ENCODE measurements around the gene HNRNPA1. TPM values are rescaled to one million over a fixed set of nuclear protein-coding genes. Genes with fewer than 3 reads are reported as not detected.

HNRNPA1 gene
- total and polyA plus RNA-seq, 2 donors (not counting 3 experiments of a cell fraction or from before 2014, with no cell fraction given), result 566 to 1,470 TPM

- ChIA-PET CTCF (interaction anchor here (0.9 to 2.7 kb wide), 5 partner anchors 12 to 85 kb away, joined by 4 to 15 read pairs (median 7); partner anchors contain the start of gene COPZ1), POLR2A (no interaction called here)
- Histone ChIP-seq H3K27ac (ENCODE audit: insufficient read depth, low read depth, low read length) (no peak overlapping the region), H3K36me3 (ENCODE audit: control insufficient read depth in 2 of 2, extremely low read depth in 1 of 2, insufficient read depth in 2 of 2, low read length in 2 of 2) (no peaks in the 10 kb centered on the region), H3K4me2 (ENCODE audit: insufficient read depth, low read length) (no peak overlapping the region), H3K9me1 (replicated peaks; ENCODE audit: control insufficient read depth, extremely low read depth, insufficient read depth, low read length) (no peaks in the 10 kb centered on the region), H3K9ac (replicated peaks; ENCODE audit: extremely low read depth, insufficient read depth, low read length) (no peak overlapping the region), H2AFZ (ENCODE audit: low read depth, low read length) (no peak overlapping the region), H3K9me3 (replicated peaks; ENCODE audit: control insufficient read depth, insufficient read depth, low read length) (no peaks in the 10 kb centered on the region), H3K4me1 (ENCODE audit: control insufficient read depth, extremely low read depth, insufficient read depth, low read length) (no peaks in the 10 kb centered on the region), H4K20me1 (replicated peaks; ENCODE audit: control insufficient read depth, extremely low read depth, insufficient read depth, low read length) (no peaks in the 10 kb centered on the region), H3K4me3 (replicated peaks in 1 of 3; ENCODE audit: insufficient read depth in 1 of 3, low read depth in 1 of 3, low read length in 3 of 3) (no peak overlapping the region), H3K79me2 (ENCODE audit: control insufficient read depth, insufficient read depth, low read length) (no peaks in the 10 kb centered on the region), H3K27me3 (ENCODE audit: control insufficient read depth in 2 of 2, insufficient read depth in 2 of 2, low read length in 2 of 2) (peaks cover 10 to 13% of the 10 kb centered on the region in 2 experiments)
- no peak for TF ChIP-seq CTCF (IDR thresholded peaks at IDR 0.05; ENCODE audit: extremely low read depth in 1 of 2, insufficient read depth in 1 of 2, low read depth in 1 of 2, low read length in 2 of 2)
- no peak for TF ChIP-seq MAX (IDR thresholded peaks at IDR 0.05; ENCODE audit: insufficient read depth, insufficient read length)
- no peak for TF ChIP-seq POLR2AphosphoS5 (IDR thresholded peaks at IDR 0.05; ENCODE audit: insufficient read depth, low read depth, low read length)
- dilution Hi-C loops (cut with MboI; ENCODE audit: extremely low pct_ligation_motif_present, low sequenced_read_pairs) (no loop called here), intact Hi-C loops (cut with micrococcal nuclease) (loop anchor here (1.0 to 2.0 kb wide), 2 partner anchors 65 to 74 kb away; no protein-coding TSS in a partner anchor)
- no peak for FAIRE-seq
- no TSS peak for BruUV-seq (replicated peaks)
- no peak for DNase-seq (ENCODE audit: low read depth, low spot score)
Observed at GRCh38 chr12:54294953-54295566, 14.5 kb downstream of the HNRNPA1 start.
